ENCODE data around the gene DSCAM. TPM values are rescaled to one million over a fixed set of nuclear protein-coding genes. Genes with fewer than 3 reads are reported as not detected.

DSCAM gene
- total RNA-seq, 4 donors from 2014 or later, result 0.04 to 0.06 TPM; not detected in 2

- DNase-seq, result no peak
- WGBS, 2 donors, result 28 to 48% methylated on average over 5 of the region's 5 CpGs
- peaks cover 0 to 90% (median 2%) of the 10 kb centered on the region in 4 donors for H3K27me3 ChIP-seq
- no peak overlapping the region for H3K4me3 ChIP-seq
- no peak overlapping the region for H3K27ac ChIP-seq
- intact Hi-C loops (cut with DNase I), result no loop called here
- peaks cover 0 to 20% (median 9%) of the 10 kb centered on the region in 3 donors for H3K4me1 ChIP-seq
- no peaks in the 10 kb centered on the region for H3K36me3 ChIP-seq
- no peaks in the 10 kb centered on the region for H3K9me3 ChIP-seq
- TF ChIP-seq CTCF (IDR thresholded peaks at IDR 0.05) (no peak), POLR2A (IDR thresholded peaks at IDR 0.05) (no peak)
These were observed 1.4 kb downstream of the DSCAM start for GRCh38 chr21:40845441-40845995.

GRCh38 chr21:40844935-40845334 lies 2.0 kb downstream of the DSCAM start:
- H3K9me3 ChIP-seq, result no peaks in the 10 kb centered on the region
- no peak overlapping the region for H3K4me3 ChIP-seq
- DNase-seq, result no peak
- TF ChIP-seq POLR2A (IDR thresholded peaks at IDR 0.05) (no peak), CTCF (IDR thresholded peaks at IDR 0.05) (no peak)
- 42 to 51% methylated on average over 5 of the region's 5 CpGs for WGBS, 2 donors
- H3K4me1 ChIP-seq, result peaks cover 0 to 20% (median 9%) of the 10 kb centered on the region in 3 donors
- no peak overlapping the region for H3K27ac ChIP-seq
- H3K27me3 ChIP-seq, result peaks cover 0 to 89% (median 2%) of the 10 kb centered on the region in 4 donors
- intact Hi-C loops (cut with DNase I), result no loop called here
- H3K36me3 ChIP-seq, result no peaks in the 10 kb centered on the region

GRCh38 chr21:40842197-40842552 lies 4.8 kb downstream of the DSCAM start:
- H3K27me3 ChIP-seq, result peaks cover 0 to 62% (median 1%) of the 10 kb centered on the region in 4 donors
- H3K4me3 ChIP-seq, result no peak overlapping the region
- no peaks in the 10 kb centered on the region for H3K36me3 ChIP-seq
- no peak overlapping the region for H3K27ac ChIP-seq
- no peak for DNase-seq
- peaks cover 0 to 20% (median 9%) of the 10 kb centered on the region in 3 donors for H3K4me1 ChIP-seq
- H3K9me3 ChIP-seq, result no peaks in the 10 kb centered on the region
- intact Hi-C loops (cut with DNase I), result no loop called here
- WGBS, 2 donors, result 56 to 59% methylated on average over 9 of the region's 11 CpGs
- TF ChIP-seq CTCF (IDR thresholded peaks at IDR 0.05) (no peak), POLR2A (IDR thresholded peaks at IDR 0.05) (no peak)

GRCh38 chr21:40841524-40842196 lies 5.3 kb downstream of the DSCAM start:
- no peak for DNase-seq
- intact Hi-C loops (cut with DNase I), result no loop called here
- Histone ChIP-seq H3K27me3 (peaks cover 0 to 60% (median 0%) of the 10 kb centered on the region in 4 donors), H3K27ac (no peak overlapping the region), H3K4me1 (peaks cover 0 to 15% (median 9%) of the 10 kb centered on the region in 3 donors), H3K9me3 (no peaks in the 10 kb centered on the region), H3K4me3 (peak overlapping the region in 2 of 4 donors; percentile 18 to 46), H3K36me3 (no peaks in the 10 kb centered on the region)
- WGBS, 2 donors, result 0 to 12% methylated on average over 5 to 29 of the region's 39 CpGs
- TF ChIP-seq POLR2A (IDR thresholded peaks at IDR 0.05) (no peak), CTCF (IDR thresholded peaks at IDR 0.05) (peak in 2 of 6 experiments; percentile 19 to 40)

- Histone ChIP-seq H3K4me1 (peaks cover 0 to 9% (median 8%) of the 10 kb centered on the region in 3 donors), H3K4me3 (no peak overlapping the region), H3K27me3 (peaks cover 0 to 53% (median 0%) of the 10 kb centered on the region in 4 donors), H3K9me3 (no peaks in the 10 kb centered on the region), H3K36me3 (no peaks in the 10 kb centered on the region), H3K27ac (no peak overlapping the region)
- 54 to 62% methylated on average over 13 to 15 of the region's 15 CpGs for WGBS, 2 donors
- no peak for TF ChIP-seq CTCF (IDR thresholded peaks at IDR 0.05)
- no peak for TF ChIP-seq POLR2A (IDR thresholded peaks at IDR 0.05)
- intact Hi-C loops (cut with DNase I), result no loop called here
- no peak for DNase-seq
These were observed 6.4 kb downstream of the DSCAM start for GRCh38 chr21:40840401-40841125.
